OCI-LY7 (cell line): ENCODE data around the gene TPO. TPM values are rescaled to one million over a fixed set of nuclear protein-coding genes. Genes with fewer than 3 reads are reported as not detected.

Experiments
- BruUV-seq: library from RNA; stranded (reverse); fragments of 400-500 nt; replicated peaks from 2 replicates; lab custom pipeline; 2021; lab: Mats Ljungman, UMichigan
- CTCF ChIA-PET: fragments of 300-600 bp; sonication (Branson Sonifier 250); formaldehyde crosslinking; loops from one replicate; lab custom pipeline; 2022; ENCODE audit warnings: antibody characterized with exemption; ENCODE audit not compliant: unreplicated experiment; lab: Charles Lee
- POLR2A ChIA-PET: fragments of 300-600 bp; sonication (Branson Sonifier 250); formaldehyde crosslinking; loops from one replicate; lab custom pipeline; 2022; ENCODE audit warnings: antibody characterized with exemption; lab: Charles Lee
- DNase-seq: peaks from one replicate; pipeline ENCODE4 v3.0.0-alpha.2; 2015; ENCODE audit warnings: low spot score
- H2AFZ ChIP-seq: fragments of 200-600 bp; sonication (generic), shearing (Covaris generic); 2 replicates; pipeline ENCODE4 v1.6.1; 2014; ENCODE audit warnings: mild to moderate bottlenecking, antibody characterized with exemption, low read length, moderate library complexity
- H3K27ac ChIP-seq: fragments of 200-600 bp; sonication (generic); 2 replicates; pipeline ENCODE4 v1.5.1; 2014; ENCODE audit warnings: mixed run types, low read depth, mild to moderate bottlenecking, moderate library complexity, low read length, inconsistent platforms; ENCODE audit not compliant: poor library complexity, severe bottlenecking
- H3K36me3 ChIP-seq: fragments of 200-600 bp; sonication (generic); 2 replicates; pipeline ENCODE4 v1.6.1; 2014; ENCODE audit warnings: mild to moderate bottlenecking, antibody characterized with exemption, low read length, moderate library complexity, mixed read lengths; ENCODE audit not compliant: insufficient read depth
- H3K4me1 ChIP-seq: fragments of 200-600 bp; sonication (generic); 2 replicates; pipeline ENCODE4 v1.5.1; 2014; ENCODE audit warnings: mild to moderate bottlenecking, low read length; ENCODE audit not compliant: insufficient read depth, poor library complexity, severe bottlenecking
- H3K4me2 ChIP-seq: fragments of 200-600 bp; sonication (generic); 2 replicates; pipeline ENCODE4 v1.6.1; 2014; ENCODE audit warnings: mild to moderate bottlenecking, low read length
- H3K4me3 ChIP-seq: fragments of 200-600 bp; sonication (generic); 2 replicates; pipeline ENCODE4 v1.5.1; 2014; ENCODE audit warnings: mild to moderate bottlenecking, low read depth, low read length; ENCODE audit not compliant: poor library complexity, severe bottlenecking
- H3K79me2 ChIP-seq: fragments of 200-600 bp; sonication (generic); 2 replicates; pipeline ENCODE4 v1.6.1; 2016; ENCODE audit warnings: low read depth, mild to moderate bottlenecking, low read length, moderate library complexity, mixed read lengths; ENCODE audit not compliant: insufficient read depth
- H3K9me2 ChIP-seq: fragments of 200-600 bp; sonication (generic); 2 replicates; pipeline ENCODE4 v1.6.1; 2016; ENCODE audit warnings: mild to moderate bottlenecking, low read length, mixed read lengths; ENCODE audit not compliant: insufficient read depth
- H3K9me3 ChIP-seq: fragments of 200-600 bp; sonication (generic); 2 replicates; pipeline ENCODE4 v1.6.1; 2014; ENCODE audit warnings: mild to moderate bottlenecking, mixed run types, low read length, mixed read lengths
- H4K20me1 ChIP-seq: fragments of 200-600 bp; sonication (generic); 2 replicates; pipeline ENCODE4 v1.6.1; 2014; ENCODE audit warnings: mild to moderate bottlenecking, antibody characterized with exemption, low read length, moderate library complexity, mixed read lengths; ENCODE audit not compliant: insufficient read depth
- EZH2phosphoT487 ChIP-seq: fragments of 200-600 bp; sonication (generic); IDR thresholded peaks from 2 replicates; pipeline ENCODE4 v1.6.1; 2018; ENCODE audit warnings: low read depth, borderline replicate concordance, mild to moderate bottlenecking, mixed run types, antibody characterized with exemption, low read length, moderate library complexity, mixed read lengths
- intact Hi-C: fragments of 100-400 bp; cut with micrococcal nuclease; formaldehyde crosslinking; loops from one replicate; pipeline ENCODE4 v1.10.0; 2022; ENCODE audit not compliant: unreplicated experiment
- total RNA-seq, 2 experiments: library from RNA; depleted of rRNA in 1 of 2; stranded (reverse); fragments of >200 nt in 1 of 2; shearing (Covaris generic) in 1 of 2; gene quantifications; 2 replicates each; pipeline ENCODE4 v1.2.3, GENCODE V29; 2014 to 2022
- TF ChIP-seq, protein P1 (sequence below): fragments of 200-600 bp; sonication (generic); conservative IDR thresholded peaks from 2 replicates; pipeline ENCODE4 v1.5.1; 2014; ENCODE audit warnings: mild to moderate bottlenecking, antibody characterized with exemption, low read length, moderate library complexity, mixed read lengths

Gene TPO
- total RNA-seq, 2 experiments from 2014 or later = not detected

DNA sequence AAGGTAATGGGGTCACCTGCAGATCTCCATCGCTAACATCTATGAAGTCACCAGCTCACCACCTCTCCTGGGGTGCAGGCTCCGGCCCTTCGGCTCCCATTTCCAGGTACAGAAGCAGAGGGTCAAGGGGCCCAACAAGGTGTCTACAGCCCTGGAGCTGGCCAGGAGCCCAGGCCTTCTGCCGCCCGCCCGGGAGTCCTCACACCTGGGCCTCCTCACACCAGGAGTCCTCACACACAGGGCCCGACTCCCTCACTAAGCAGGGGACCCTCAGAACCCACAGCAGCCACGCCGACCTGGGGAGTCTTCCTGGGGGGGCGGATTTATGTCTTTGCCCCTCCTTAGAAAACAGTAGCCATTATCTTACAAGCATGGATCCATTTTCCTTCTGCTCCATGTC is 43.4 kb upstream of the TPO start:
- DNase-seq = no peak
- Histone ChIP-seq H3K4me3 (no peak overlapping the region), H3K36me3 (no peaks in the 10 kb centered on the region), H3K27ac (no peak overlapping the region), H4K20me1 (no peaks in the 10 kb centered on the region), H2AFZ (no peak overlapping the region), H3K9me3 (no peaks in the 10 kb centered on the region), H3K9me2 (no peaks in the 10 kb centered on the region), H3K79me2 (no peaks in the 10 kb centered on the region), H3K4me2 (no peak overlapping the region), H3K4me1 (no peaks in the 10 kb centered on the region)
- POLR2A ChIA-PET = no interaction called here
- TF ChIP-seq, protein P1, sequence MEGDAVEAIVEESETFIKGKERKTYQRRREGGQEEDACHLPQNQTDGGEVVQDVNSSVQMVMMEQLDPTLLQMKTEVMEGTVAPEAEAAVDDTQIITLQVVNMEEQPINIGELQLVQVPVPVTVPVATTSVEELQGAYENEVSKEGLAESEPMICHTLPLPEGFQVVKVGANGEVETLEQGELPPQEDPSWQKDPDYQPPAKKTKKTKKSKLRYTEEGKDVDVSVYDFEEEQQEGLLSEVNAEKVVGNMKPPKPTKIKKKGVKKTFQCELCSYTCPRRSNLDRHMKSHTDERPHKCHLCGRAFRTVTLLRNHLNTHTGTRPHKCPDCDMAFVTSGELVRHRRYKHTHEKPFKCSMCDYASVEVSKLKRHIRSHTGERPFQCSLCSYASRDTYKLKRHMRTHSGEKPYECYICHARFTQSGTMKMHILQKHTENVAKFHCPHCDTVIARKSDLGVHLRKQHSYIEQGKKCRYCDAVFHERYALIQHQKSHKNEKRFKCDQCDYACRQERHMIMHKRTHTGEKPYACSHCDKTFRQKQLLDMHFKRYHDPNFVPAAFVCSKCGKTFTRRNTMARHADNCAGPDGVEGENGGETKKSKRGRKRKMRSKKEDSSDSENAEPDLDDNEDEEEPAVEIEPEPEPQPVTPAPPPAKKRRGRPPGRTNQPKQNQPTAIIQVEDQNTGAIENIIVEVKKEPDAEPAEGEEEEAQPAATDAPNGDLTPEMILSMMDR = no peak
- intact Hi-C loops = no loop called here
- CTCF ChIA-PET = no interaction called here
- BruUV-seq = no TSS peak

GRCh38 chr2:1370461-1370860 is 42.8 kb upstream of the TPO start:
- no TSS peak for BruUV-seq
- POLR2A ChIA-PET = interaction anchor here (0.6 kb wide), 1 partner anchor 319 kb away, joined by 5 read pairs; no protein-coding TSS in a partner anchor
- DNase-seq = no peak
- H3K9me3 ChIP-seq = no peaks in the 10 kb centered on the region
- no peaks in the 10 kb centered on the region for H3K79me2 ChIP-seq
- no peak overlapping the region for H2AFZ ChIP-seq
- H3K4me1 ChIP-seq = no peaks in the 10 kb centered on the region
- H4K20me1 ChIP-seq = no peaks in the 10 kb centered on the region
- H3K36me3 ChIP-seq = no peaks in the 10 kb centered on the region
- H3K27ac ChIP-seq = no peak overlapping the region
- no peak overlapping the region for H3K4me2 ChIP-seq
- CTCF ChIA-PET = no interaction called here
- H3K9me2 ChIP-seq = no peaks in the 10 kb centered on the region
- TF ChIP-seq, protein P1 = no peak
- TF ChIP-seq EZH2phosphoT487 = no peak
- no peak overlapping the region for H3K4me3 ChIP-seq
- intact Hi-C loops = no loop called here

DNA sequence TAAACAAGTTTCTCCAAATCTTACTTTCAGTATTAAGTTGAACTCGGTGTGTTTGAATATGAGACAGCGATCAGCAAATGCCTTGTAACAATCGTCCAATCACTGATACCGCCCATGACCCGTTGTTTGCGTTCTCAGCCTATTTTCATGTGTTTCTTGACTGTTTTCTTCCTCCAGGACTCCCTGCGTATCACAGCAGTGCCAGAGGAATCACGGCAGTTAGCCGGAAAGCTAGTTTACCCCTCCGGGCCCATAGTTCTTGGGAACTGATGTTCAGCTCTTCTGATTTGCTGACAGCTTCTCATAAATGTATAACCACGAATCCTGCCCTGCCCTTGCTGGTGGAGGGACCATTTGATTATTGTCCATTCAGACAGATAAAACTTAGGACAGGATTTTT is 42.2 kb upstream of the TPO start:
- POLR2A ChIA-PET = interaction anchor here (0.6 kb wide), 1 partner anchor 320 kb away, joined by 5 read pairs; no protein-coding TSS in a partner anchor
- Histone ChIP-seq H4K20me1 (no peaks in the 10 kb centered on the region), H3K79me2 (no peaks in the 10 kb centered on the region), H3K36me3 (no peaks in the 10 kb centered on the region), H3K9me2 (no peaks in the 10 kb centered on the region), H3K9me3 (no peaks in the 10 kb centered on the region), H2AFZ (no peak overlapping the region), H3K4me1 (no peaks in the 10 kb centered on the region), H3K27ac (no peak overlapping the region), H3K4me2 (no peak overlapping the region), H3K4me3 (no peak overlapping the region)
- no peak for DNase-seq
- no TSS peak for BruUV-seq
- TF ChIP-seq EZH2phosphoT487 = no peak
- TF ChIP-seq, protein P1 = no peak
- CTCF ChIA-PET = no interaction called here
- intact Hi-C loops = no loop called here
